ENCODE data around the gene XYLT1. TPM values are rescaled to one million over a fixed set of nuclear protein-coding genes. Genes with fewer than 3 reads are reported as not detected.

The XYLT1 gene
- total RNA-seq, 1 donor from 2014 or later, result 12.3 TPM

DNA sequence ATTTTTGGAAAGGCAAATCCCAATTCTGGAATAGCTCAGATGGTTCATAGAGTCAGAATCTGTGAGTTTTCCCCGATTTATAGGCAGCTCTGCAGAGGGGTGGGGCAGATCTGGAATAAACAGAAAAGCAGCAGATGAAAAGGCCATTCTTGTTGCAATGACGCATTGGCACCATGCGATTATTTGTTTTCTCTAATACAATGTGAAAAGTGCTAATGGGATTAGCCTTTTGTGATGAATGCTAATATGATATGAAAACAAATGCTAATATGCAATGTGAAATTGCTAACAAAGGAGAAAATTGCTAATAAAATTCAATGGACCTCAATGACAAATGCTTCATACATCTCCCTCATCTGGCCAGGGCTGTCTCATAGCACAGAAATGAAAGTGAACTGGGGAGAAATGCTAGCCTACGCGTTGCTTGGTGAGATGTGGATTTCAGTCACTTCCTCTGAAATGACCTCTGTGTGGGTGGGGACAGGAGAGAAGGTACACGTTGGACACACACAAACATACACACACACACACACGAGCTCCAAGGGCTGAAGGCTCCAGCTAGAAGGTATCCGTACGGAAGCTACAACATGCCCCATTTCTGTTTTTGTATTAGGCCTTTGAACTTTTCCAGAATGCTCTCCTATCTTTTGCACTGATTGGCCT, 394.5 kb downstream of the XYLT1 start:
- no peaks in the 10 kb centered on the region for H3K27me3 Mint-ChIP-seq
- H3K4me3 Mint-ChIP-seq (ENCODE audit: low read depth), result no peak overlapping the region
- H3K9me3 Mint-ChIP-seq (ENCODE audit: low read depth), result peaks cover 3% of the 10 kb centered on the region
- no peaks in the 10 kb centered on the region for H3K4me1 Mint-ChIP-seq (ENCODE audit: low read depth)
- H3K36me3 Mint-ChIP-seq (ENCODE audit: insufficient read depth), result no peaks in the 10 kb centered on the region
- DNase-seq (ENCODE audit: low spot score, unreplicated experiment), result no peak
- TF ChIP-seq, protein P1, sequence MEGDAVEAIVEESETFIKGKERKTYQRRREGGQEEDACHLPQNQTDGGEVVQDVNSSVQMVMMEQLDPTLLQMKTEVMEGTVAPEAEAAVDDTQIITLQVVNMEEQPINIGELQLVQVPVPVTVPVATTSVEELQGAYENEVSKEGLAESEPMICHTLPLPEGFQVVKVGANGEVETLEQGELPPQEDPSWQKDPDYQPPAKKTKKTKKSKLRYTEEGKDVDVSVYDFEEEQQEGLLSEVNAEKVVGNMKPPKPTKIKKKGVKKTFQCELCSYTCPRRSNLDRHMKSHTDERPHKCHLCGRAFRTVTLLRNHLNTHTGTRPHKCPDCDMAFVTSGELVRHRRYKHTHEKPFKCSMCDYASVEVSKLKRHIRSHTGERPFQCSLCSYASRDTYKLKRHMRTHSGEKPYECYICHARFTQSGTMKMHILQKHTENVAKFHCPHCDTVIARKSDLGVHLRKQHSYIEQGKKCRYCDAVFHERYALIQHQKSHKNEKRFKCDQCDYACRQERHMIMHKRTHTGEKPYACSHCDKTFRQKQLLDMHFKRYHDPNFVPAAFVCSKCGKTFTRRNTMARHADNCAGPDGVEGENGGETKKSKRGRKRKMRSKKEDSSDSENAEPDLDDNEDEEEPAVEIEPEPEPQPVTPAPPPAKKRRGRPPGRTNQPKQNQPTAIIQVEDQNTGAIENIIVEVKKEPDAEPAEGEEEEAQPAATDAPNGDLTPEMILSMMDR (IDR thresholded peaks at IDR 0.05; ENCODE audit: unreplicated experiment), result no peak
- no peak overlapping the region for H3K27ac Mint-ChIP-seq

DNA sequence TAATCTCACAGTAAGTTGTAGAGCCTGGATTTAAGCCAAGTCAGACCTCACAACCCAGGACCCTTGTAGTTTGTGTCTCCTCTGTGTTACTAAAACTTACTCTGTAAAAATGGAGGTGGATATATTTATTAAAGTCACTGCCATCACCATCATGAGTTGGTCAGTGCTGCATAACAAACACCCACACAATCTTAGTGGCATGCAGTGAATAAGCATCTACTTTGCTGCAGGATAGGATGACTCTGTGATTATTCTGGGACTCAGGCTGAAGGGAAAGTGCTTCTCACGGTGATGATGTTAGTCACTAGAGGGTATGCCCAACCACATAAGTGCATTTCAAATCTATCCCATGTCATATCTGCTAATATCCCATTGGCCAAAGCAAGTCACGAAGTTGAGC, 398.7 kb downstream of the XYLT1 start:
- Mint-ChIP-seq H3K36me3 (ENCODE audit: insufficient read depth) (no peaks in the 10 kb centered on the region), H3K4me3 (ENCODE audit: low read depth) (no peak overlapping the region), H3K4me1 (ENCODE audit: low read depth) (peaks cover 9% of the 10 kb centered on the region), H3K27ac (no peak overlapping the region), H3K9me3 (ENCODE audit: low read depth) (no peaks in the 10 kb centered on the region), H3K27me3 (no peaks in the 10 kb centered on the region)
- TF ChIP-seq, protein P1 (IDR thresholded peaks at IDR 0.05; ENCODE audit: unreplicated experiment), result no peak
- no peak for DNase-seq (ENCODE audit: low spot score, unreplicated experiment)

DNA sequence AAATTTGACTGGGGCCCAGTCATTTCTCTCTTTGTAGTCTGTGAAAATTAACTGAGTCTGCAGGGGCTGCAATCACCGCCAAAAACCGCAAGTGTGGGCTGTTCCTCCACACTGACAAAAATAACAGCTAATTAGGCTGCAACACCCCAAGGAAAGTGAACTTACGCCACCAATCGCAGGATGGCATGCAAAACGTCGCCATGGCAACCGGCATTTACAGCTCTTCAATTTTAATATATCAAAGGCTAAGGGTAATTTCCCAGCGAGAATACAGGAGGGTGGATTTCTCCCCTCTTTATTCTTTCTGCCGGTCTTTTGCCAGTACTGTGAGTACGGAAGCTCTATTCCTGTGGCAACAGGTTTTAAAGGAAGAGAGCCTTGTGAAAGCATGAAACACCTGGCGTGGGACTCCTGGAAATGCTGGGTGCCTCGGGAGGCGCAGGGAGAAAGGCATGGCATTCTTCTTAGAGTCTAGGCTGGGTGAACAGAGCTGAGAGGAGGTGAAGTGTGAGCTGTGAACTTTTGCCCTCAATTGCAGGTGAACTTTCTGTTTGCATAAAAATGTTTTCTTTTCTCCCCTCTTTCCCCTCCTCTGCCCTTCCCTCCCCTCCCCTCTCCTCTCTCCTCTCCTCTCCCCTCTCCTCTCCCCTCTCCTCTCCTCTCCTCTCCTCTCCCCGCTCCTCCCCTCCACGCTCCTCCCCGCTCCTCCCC, 399.7 kb downstream of the XYLT1 start:
- Mint-ChIP-seq H3K36me3 (ENCODE audit: insufficient read depth) (no peaks in the 10 kb centered on the region), H3K4me1 (ENCODE audit: low read depth) (peaks cover 9% of the 10 kb centered on the region), H3K4me3 (ENCODE audit: low read depth) (no peak overlapping the region), H3K9me3 (ENCODE audit: low read depth) (no peaks in the 10 kb centered on the region), H3K27me3 (no peaks in the 10 kb centered on the region), H3K27ac (peak overlapping the region; percentile 89)
- DNase-seq (ENCODE audit: low spot score, unreplicated experiment), result no peak
- TF ChIP-seq, protein P1 (IDR thresholded peaks at IDR 0.05; ENCODE audit: unreplicated experiment), result no peak

DNA sequence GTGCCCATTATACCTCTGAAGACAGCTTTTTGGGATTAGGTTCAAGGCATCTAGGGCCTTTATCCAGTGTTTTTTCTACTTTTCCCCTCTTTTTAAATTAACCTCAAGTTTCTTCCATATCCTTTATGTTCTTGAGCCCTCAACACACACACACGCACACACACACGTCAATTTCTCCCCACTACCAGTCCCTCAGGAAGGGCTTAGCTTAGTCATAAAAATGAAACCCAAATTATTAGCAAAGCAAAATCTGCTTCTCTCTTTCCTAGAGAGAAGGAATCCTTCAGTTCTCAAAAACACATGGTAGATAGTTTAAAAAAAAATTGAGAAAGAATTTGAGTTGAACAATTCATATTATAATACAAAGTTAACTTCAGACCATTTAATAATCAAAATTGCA, 401.1 kb downstream of the XYLT1 start:
- Mint-ChIP-seq H3K4me1 (ENCODE audit: low read depth) (peaks cover 9% of the 10 kb centered on the region), H3K9me3 (ENCODE audit: low read depth) (no peaks in the 10 kb centered on the region), H3K27me3 (no peaks in the 10 kb centered on the region), H3K27ac (no peak overlapping the region), H3K36me3 (ENCODE audit: insufficient read depth) (no peaks in the 10 kb centered on the region), H3K4me3 (ENCODE audit: low read depth) (no peak overlapping the region)
- no peak for DNase-seq (ENCODE audit: low spot score, unreplicated experiment)
- TF ChIP-seq, protein P1 (IDR thresholded peaks at IDR 0.05; ENCODE audit: unreplicated experiment), result no peak

DNA sequence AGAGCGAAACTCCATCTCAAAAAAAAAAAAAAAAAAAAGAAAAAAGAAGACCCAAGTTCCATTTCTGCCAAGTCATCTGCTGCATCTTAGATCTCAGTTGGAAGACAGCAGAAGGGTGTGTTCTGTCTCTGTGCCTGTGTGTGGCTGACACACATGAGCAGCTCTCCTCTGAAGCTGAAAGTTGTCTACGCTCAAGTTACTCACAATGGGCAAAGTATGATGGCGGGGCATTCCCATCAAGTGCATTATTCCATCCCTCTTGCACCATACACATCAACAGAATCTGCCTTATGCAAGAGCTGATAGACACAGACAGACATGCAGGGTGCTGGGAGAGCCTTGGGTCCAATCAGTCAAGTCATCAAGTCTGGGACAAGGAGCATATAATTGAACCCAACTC, 402.2 kb downstream of the XYLT1 start:
- TF ChIP-seq, protein P1 (IDR thresholded peaks at IDR 0.05; ENCODE audit: unreplicated experiment), result no peak

More for the DNA sequence above, 402.2 kb downstream of the XYLT1 start:
- H3K27ac Mint-ChIP-seq, result no peak overlapping the region
- peaks cover 9% of the 10 kb centered on the region for H3K4me1 Mint-ChIP-seq (ENCODE audit: low read depth)
- no peak overlapping the region for H3K4me3 Mint-ChIP-seq (ENCODE audit: low read depth)
- H3K36me3 Mint-ChIP-seq (ENCODE audit: insufficient read depth), result no peaks in the 10 kb centered on the region
- no peak for DNase-seq (ENCODE audit: low spot score, unreplicated experiment)
- H3K9me3 Mint-ChIP-seq (ENCODE audit: low read depth), result no peaks in the 10 kb centered on the region
- no peaks in the 10 kb centered on the region for H3K27me3 Mint-ChIP-seq
